ENCODE data around the gene PGLYRP2. TPM values are rescaled to one million over a fixed set of nuclear protein-coding genes. Genes with fewer than 3 reads are reported as not detected.
A peak's percentile ranks its signal among the peaks of the same experiment; 100 is the strongest.

PGLYRP2 gene
- total and polyA plus RNA-seq, 2 donors (not counting 3 experiments of a cell fraction or from before 2014, with no cell fraction given), result 0.03 to 0.18 TPM

GRCh38 chr19:15453906-15454860, 25.1 kb downstream of the PGLYRP2 start:
- peaks cover 19% of the 10 kb centered on the region in 2 experiments for H3K27me3 ChIP-seq (ENCODE audit: control insufficient read depth in 2 of 2, insufficient read depth in 2 of 2, low read length in 2 of 2)
- BruUV-seq (replicated peaks), result no TSS peak
- no peak overlapping the region for H3K27ac ChIP-seq (ENCODE audit: insufficient read depth, low read depth, low read length)
- DNase-seq (ENCODE audit: low read depth, low spot score), result no peak
- H2AFZ ChIP-seq (ENCODE audit: low read depth, low read length), result no peak overlapping the region
- H3K36me3 ChIP-seq (ENCODE audit: control insufficient read depth in 2 of 2, extremely low read depth in 1 of 2, insufficient read depth in 2 of 2, low read length in 2 of 2), result no peaks in the 10 kb centered on the region
- POLR2A ChIA-PET, result interaction anchor here (0.5 to 0.7 kb wide), 2 partner anchors 9 to 708 kb away, joined by 4 to 6 read pairs; no protein-coding TSS in a partner anchor
- H3K4me3 ChIP-seq (replicated peaks in 1 of 3; ENCODE audit: insufficient read depth in 1 of 3, low read depth in 1 of 3, low read length in 3 of 3), result no peak overlapping the region
- H3K4me1 ChIP-seq (ENCODE audit: control insufficient read depth, extremely low read depth, insufficient read depth, low read length), result peaks cover 11% of the 10 kb centered on the region
- no peaks in the 10 kb centered on the region for H3K9me3 ChIP-seq (replicated peaks; ENCODE audit: control insufficient read depth, insufficient read depth, low read length)
- dilution Hi-C loops (cut with MboI; ENCODE audit: extremely low pct_ligation_motif_present, low sequenced_read_pairs) (no loop called here), intact Hi-C loops (cut with micrococcal nuclease) (loop anchor here (1.0 kb wide), 1 partner anchor 21 kb away; no protein-coding TSS in a partner anchor)
- H3K79me2 ChIP-seq (ENCODE audit: control insufficient read depth, insufficient read depth, low read length), result no peaks in the 10 kb centered on the region
- no peaks in the 10 kb centered on the region for H3K9me1 ChIP-seq (replicated peaks; ENCODE audit: control insufficient read depth, extremely low read depth, insufficient read depth, low read length)
- H4K20me1 ChIP-seq (replicated peaks; ENCODE audit: control insufficient read depth, extremely low read depth, insufficient read depth, low read length), result no peaks in the 10 kb centered on the region
- FAIRE-seq, result no peak
- TF ChIP-seq EZH2 (IDR thresholded peaks at IDR 0.05; ENCODE audit: borderline replicate concordance, low read depth, low read length, severe bottlenecking), result no peak
- TF ChIP-seq POLR2AphosphoS5 (IDR thresholded peaks at IDR 0.05; ENCODE audit: insufficient read depth, low read depth, low read length), result no peak
- no peak for TF ChIP-seq POLR2A (IDR thresholded peaks at IDR 0.05; ENCODE audit: low read depth, low read length)
- TF ChIP-seq CTCF (IDR thresholded peaks at IDR 0.05; ENCODE audit: extremely low read depth in 1 of 2, insufficient read depth in 1 of 2, low read depth in 1 of 2, low read length in 2 of 2), result peak; percentile 34 to 43
- no peak overlapping the region for H3K9ac ChIP-seq (replicated peaks; ENCODE audit: extremely low read depth, insufficient read depth, low read length)
- no peak overlapping the region for H3K4me2 ChIP-seq (ENCODE audit: insufficient read depth, low read length)
- CTCF ChIA-PET, result interaction anchor here (0.5 to 7.1 kb wide), 8 partner anchors 12 to 357 kb away, joined by 3 to 60 read pairs (median 8); partner anchors contain the start of gene AKAP8L
